H9 (cell line): Measurements from ENCODE around the gene FEV. TPM values are rescaled to one million over a fixed set of nuclear protein-coding genes. Genes with fewer than 3 reads are reported as not detected.

Source experiments
- DNase-seq: peaks from one replicate; pipeline ENCODE4 v3.0.0-alpha.2; 2017
- H2AFZ ChIP-seq: one replicate; pipeline ENCODE4 v1.6.1; 2013; ENCODE audit warnings: mild to moderate bottlenecking, low read length, control low read depth, moderate library complexity
- H2AK5ac ChIP-seq: 2 replicates; pipeline ENCODE4 v1.6.1; 2013; ENCODE audit warnings: low read length, control low read depth, mixed read lengths; ENCODE audit not compliant: insufficient read length
- H2BK120ac ChIP-seq: one replicate; pipeline ENCODE4 v1.6.1; 2013; ENCODE audit warnings: low read depth, mild to moderate bottlenecking, low read length, control low read depth, inconsistent platforms; ENCODE audit not compliant: poor library complexity, severe bottlenecking
- H2BK12ac ChIP-seq: 2 replicates; pipeline ENCODE4 v1.6.1; 2013; ENCODE audit warnings: low read length, control low read depth, mixed read lengths, low read depth; ENCODE audit not compliant: insufficient read length
- H2BK15ac ChIP-seq: 2 replicates; pipeline ENCODE4 v1.6.1; 2013; ENCODE audit warnings: low read depth, low read length, control low read depth
- H2BK20ac ChIP-seq: one replicate; pipeline ENCODE4 v1.6.1; 2013; ENCODE audit warnings: low read depth, mild to moderate bottlenecking, low read length, control low read depth, inconsistent platforms; ENCODE audit not compliant: poor library complexity, severe bottlenecking
- H2BK5ac ChIP-seq: 2 replicates; pipeline ENCODE4 v1.6.1; 2013; ENCODE audit warnings: low read length, control low read depth, mixed read lengths; ENCODE audit not compliant: insufficient read length
- H3K14ac ChIP-seq: 2 replicates; pipeline ENCODE4 v1.6.1; 2013; ENCODE audit warnings: low read length, control low read depth; ENCODE audit not compliant: insufficient read depth
- H3K18ac ChIP-seq: 2 replicates; pipeline ENCODE4 v1.6.1; 2013; ENCODE audit warnings: low read depth, mild to moderate bottlenecking, mixed read lengths, low read length, control low read depth; ENCODE audit not compliant: insufficient read length
- H3K23ac ChIP-seq: 2 replicates; pipeline ENCODE4 v1.6.1; 2013; ENCODE audit warnings: low read length, control low read depth, mixed read lengths, low read depth; ENCODE audit not compliant: insufficient read length
- H3K23me2 ChIP-seq: 2 replicates; pipeline ENCODE4 v1.6.1; 2013; ENCODE audit warnings: low read depth, mild to moderate bottlenecking, mixed read lengths, low read length, control low read depth; ENCODE audit not compliant: insufficient read length, poor library complexity, severe bottlenecking
- H3K27ac ChIP-seq: 2 replicates; pipeline ENCODE4 v1.5.1; 2013; ENCODE audit warnings: low read length, control low read depth, mixed read lengths, low read depth; ENCODE audit not compliant: insufficient read length
- H3K27me3 ChIP-seq: 2 replicates; pipeline ENCODE4 v1.6.1; 2013; ENCODE audit warnings: low read length, control low read depth, inconsistent platforms; ENCODE audit not compliant: insufficient read depth
- H3K4ac ChIP-seq: 2 replicates; pipeline ENCODE4 v1.6.1; 2013; ENCODE audit warnings: low read depth, mild to moderate bottlenecking, control low read depth, inconsistent platforms, low read length, moderate library complexity
- H3K4me1 ChIP-seq: 2 replicates; pipeline ENCODE4 v1.6.1; 2013; ENCODE audit warnings: low read length, control low read depth, inconsistent platforms; ENCODE audit not compliant: insufficient read depth
- H3K4me2 ChIP-seq: 2 replicates; pipeline ENCODE4 v1.6.1; 2013; ENCODE audit warnings: low read length, control low read depth, mixed read lengths; ENCODE audit not compliant: insufficient read length, insufficient read depth
- H3K56ac ChIP-seq: 2 replicates; pipeline ENCODE4 v1.6.1; 2013; ENCODE audit warnings: low read depth, mild to moderate bottlenecking, mixed read lengths, low read length, control low read depth; ENCODE audit not compliant: insufficient read length
- H3K79me1 ChIP-seq: 2 replicates; pipeline ENCODE4 v1.6.1; 2013; ENCODE audit warnings: low read depth, mild to moderate bottlenecking, moderate library complexity, low read length, control low read depth, inconsistent platforms; ENCODE audit not compliant: insufficient read depth, poor library complexity, severe bottlenecking
- H3K79me2 ChIP-seq: 2 replicates; pipeline ENCODE4 v1.6.1; 2013; ENCODE audit warnings: low read length, control low read depth, inconsistent platforms; ENCODE audit not compliant: insufficient read depth
- H3K9ac ChIP-seq: 2 replicates; pipeline ENCODE4 v1.6.1; 2013; ENCODE audit warnings: low read length, control low read depth, mixed read lengths; ENCODE audit not compliant: insufficient read length; ENCODE audit errors: extremely low read depth
- H3K9me3 ChIP-seq: one replicate; pipeline ENCODE4 v1.6.1; 2013; ENCODE audit warnings: low read depth, low read length, inconsistent platforms; ENCODE audit not compliant: control insufficient read depth
- H3T11ph ChIP-seq: one replicate; pipeline ENCODE4 v1.6.1; 2013; ENCODE audit warnings: mild to moderate bottlenecking, low read length, control low read depth, inconsistent platforms
- H4K20me1 ChIP-seq: one replicate; pipeline ENCODE4 v1.6.1; 2013; ENCODE audit not compliant: control insufficient read depth, insufficient read length, insufficient read depth
- H4K5ac ChIP-seq: 2 replicates; pipeline ENCODE4 v1.6.1; 2013; ENCODE audit warnings: low read depth, mild to moderate bottlenecking, mixed read lengths, low read length, control low read depth; ENCODE audit not compliant: insufficient read length
- H4K8ac ChIP-seq: replicated peaks from 2 replicates; pipeline ENCODE4 v1.6.1; 2013; ENCODE audit warnings: low read length, control low read depth, mixed read lengths, low read depth; ENCODE audit not compliant: insufficient read length
- H4K91ac ChIP-seq: 2 replicates; pipeline ENCODE4 v1.6.1; 2013; ENCODE audit warnings: low read depth, mild to moderate bottlenecking, moderate library complexity, mixed read lengths, low read length, control low read depth; ENCODE audit not compliant: insufficient read length
- H3K27ac Mint-ChIP-seq, 3 experiments: 2 replicates in 2 of 3; 3 replicates in 1 of 3; pipeline ENCODE4 v1.8.0; 2020 to 2021; ENCODE audit warnings: mixed read lengths in 3 of 3, mild to moderate bottlenecking in 1 of 3, moderate library complexity in 1 of 3
- H3K27me3 Mint-ChIP-seq: 2 replicates; pipeline ENCODE4 v1.8.0; 2021; ENCODE audit warnings: low read depth, mild to moderate bottlenecking, moderate library complexity, mixed read lengths
- H3K36me3 Mint-ChIP-seq, 3 experiments: 2 replicates in 2 of 3; 3 replicates in 1 of 3; pipeline ENCODE4 v1.8.0; 2020 to 2021; ENCODE audit warnings: low read depth in 3 of 3, mixed read lengths in 3 of 3; ENCODE audit not compliant: insufficient read depth in 1 of 3
- H3K4me1 Mint-ChIP-seq, 2 experiments: 2 replicates each; pipeline ENCODE4 v1.8.0; 2020; ENCODE audit warnings: mixed read lengths in 2 of 2
- H3K4me3 Mint-ChIP-seq, 2 experiments: 2 replicates in 1 of 2; 3 replicates in 1 of 2; pipeline ENCODE4 v1.8.0; 2020 to 2021; ENCODE audit warnings: mild to moderate bottlenecking in 2 of 2, mixed read lengths in 2 of 2, moderate library complexity in 1 of 2
- H3K9me3 Mint-ChIP-seq, 2 experiments: 2 replicates in 1 of 2; 3 replicates in 1 of 2; pipeline ENCODE4 v1.8.0; 2020; ENCODE audit warnings: mild to moderate bottlenecking in 2 of 2, mixed read lengths in 2 of 2, moderate library complexity in 1 of 2
- CTCF ChIP-seq: fragments of 200-600 bp; sonication (generic); conservative IDR thresholded peaks from 3 replicates; pipeline ENCODE4 v1.8.0; 2021; ENCODE audit warnings: antibody characterized with exemption, mild to moderate bottlenecking
- WGBS: extraction: QIAGEN DNeasy Blood & Tissue Kit; methylation state at CpG from one replicate; pipeline ENCODE4 v1.1.7; 2013; ENCODE audit warnings: missing lambda C conversion rate, low lambda C conversion rate, mixed read lengths; ENCODE audit not compliant: insufficient read length; ENCODE audit errors: extremely low coverage; 5-methylcytosine and 5-hydroxymethylcytosine counted together
- total RNA-seq: library from RNA; stranded (reverse); gene quantifications from 2 replicates; pipeline ENCODE4 v1.2.1, GENCODE V29; 2021

FEV gene
- total RNA-seq, 1 experiment from 2014 or later, result not detected

DNA sequence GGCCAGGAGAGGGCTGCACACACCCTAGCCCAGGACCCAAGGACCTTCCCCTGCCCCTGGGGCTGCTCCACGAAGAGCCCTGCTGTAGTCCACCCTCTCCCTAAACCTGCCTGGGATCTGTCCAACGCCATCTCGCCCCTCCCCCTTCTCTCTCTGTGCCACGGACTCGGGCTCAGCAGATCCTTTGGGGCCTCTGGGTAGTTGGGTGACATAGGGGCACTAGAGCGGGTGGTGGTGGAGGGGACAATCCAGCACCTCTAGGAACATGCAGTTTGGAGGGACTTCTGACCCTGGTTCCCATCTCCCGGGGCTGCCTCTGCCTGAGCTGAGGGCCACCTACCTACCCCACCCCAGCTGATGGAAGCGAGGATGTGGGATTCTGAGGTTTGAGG is 15.6 kb upstream of the FEV start:
- H3K56ac ChIP-seq, result no peak overlapping the region
- no peak overlapping the region for H2BK5ac ChIP-seq
- no peaks in the 10 kb centered on the region for H4K20me1 ChIP-seq
- peaks cover 10% of the 10 kb centered on the region for H3K23me2 ChIP-seq
- peak overlapping the region in 1 of 2 experiments; percentile 50; a peak in 2 of 5 replicates for H3K4me3 Mint-ChIP-seq
- no peak overlapping the region for H2AFZ ChIP-seq
- H3K27ac ChIP-seq, result no peak overlapping the region
- H2AK5ac ChIP-seq, result no peak overlapping the region
- no peak overlapping the region for H3K14ac ChIP-seq
- no peak overlapping the region for H4K91ac ChIP-seq
- no peak overlapping the region for H2BK12ac ChIP-seq
- H3K9ac ChIP-seq, result no peak overlapping the region
- peaks cover 32 to 42% of the 10 kb centered on the region in 2 experiments for H3K4me1 Mint-ChIP-seq
- no CpG with 5 or more reads among the region's 8 CpGs for WGBS
- no peaks in the 10 kb centered on the region for H3K9me3 ChIP-seq
- no peak overlapping the region for H3K27ac Mint-ChIP-seq
- no peak overlapping the region for H3T11ph ChIP-seq
- peak; percentile 37 for DNase-seq
- H2BK20ac ChIP-seq, result no peak overlapping the region
- no peak overlapping the region for H3K18ac ChIP-seq
- H3K4ac ChIP-seq, result no peak overlapping the region
- H3K23ac ChIP-seq, result no peak overlapping the region
- H2BK120ac ChIP-seq, result no peak overlapping the region
- no peak for TF ChIP-seq CTCF
- no peaks in the 10 kb centered on the region for H3K79me1 ChIP-seq
- H3K4me1 ChIP-seq, result peaks cover 9% of the 10 kb centered on the region; the same call in 1 of the 2 replicates
- peaks cover 0 to 6% of the 10 kb centered on the region in 2 experiments; a peak in 2 of 5 replicates for H3K9me3 Mint-ChIP-seq
- H4K8ac ChIP-seq, result no peak overlapping the region
- H3K36me3 Mint-ChIP-seq, result no peaks in the 10 kb centered on the region; a peak in 1 of 7 replicates
- H3K27me3 Mint-ChIP-seq, result peaks cover 99% of the 10 kb centered on the region
- no peaks in the 10 kb centered on the region for H3K79me2 ChIP-seq
- H2BK15ac ChIP-seq, result no peak overlapping the region
- H3K4me2 ChIP-seq, result no peak overlapping the region
- peaks cover 81% of the 10 kb centered on the region for H3K27me3 ChIP-seq
- H4K5ac ChIP-seq, result no peak overlapping the region
